H9 (cell line): ENCODE measurements around the gene NEK6. TPM values are rescaled to one million over a fixed set of nuclear protein-coding genes. Genes with fewer than 3 reads are reported as not detected.
A peak's percentile ranks its signal among the peaks of the same experiment; 100 is the strongest.

Experiments used
- DNase-seq: peaks from one replicate; pipeline ENCODE4 v3.0.0-alpha.2; 2017
- H2AFZ ChIP-seq: one replicate; pipeline ENCODE4 v1.6.1; 2013; ENCODE audit warnings: mild to moderate bottlenecking, low read length, control low read depth, moderate library complexity
- H2AK5ac ChIP-seq: 2 replicates; pipeline ENCODE4 v1.6.1; 2013; ENCODE audit warnings: low read length, control low read depth, mixed read lengths; ENCODE audit not compliant: insufficient read length
- H2BK120ac ChIP-seq: one replicate; pipeline ENCODE4 v1.6.1; 2013; ENCODE audit warnings: low read depth, mild to moderate bottlenecking, low read length, control low read depth, inconsistent platforms; ENCODE audit not compliant: poor library complexity, severe bottlenecking
- H2BK12ac ChIP-seq: 2 replicates; pipeline ENCODE4 v1.6.1; 2013; ENCODE audit warnings: low read length, control low read depth, mixed read lengths, low read depth; ENCODE audit not compliant: insufficient read length
- H2BK15ac ChIP-seq: 2 replicates; pipeline ENCODE4 v1.6.1; 2013; ENCODE audit warnings: low read depth, low read length, control low read depth
- H2BK20ac ChIP-seq: one replicate; pipeline ENCODE4 v1.6.1; 2013; ENCODE audit warnings: low read depth, mild to moderate bottlenecking, low read length, control low read depth, inconsistent platforms; ENCODE audit not compliant: poor library complexity, severe bottlenecking
- H2BK5ac ChIP-seq: 2 replicates; pipeline ENCODE4 v1.6.1; 2013; ENCODE audit warnings: low read length, control low read depth, mixed read lengths; ENCODE audit not compliant: insufficient read length
- H3K14ac ChIP-seq: 2 replicates; pipeline ENCODE4 v1.6.1; 2013; ENCODE audit warnings: low read length, control low read depth; ENCODE audit not compliant: insufficient read depth
- H3K18ac ChIP-seq: 2 replicates; pipeline ENCODE4 v1.6.1; 2013; ENCODE audit warnings: low read depth, mild to moderate bottlenecking, mixed read lengths, low read length, control low read depth; ENCODE audit not compliant: insufficient read length
- H3K23ac ChIP-seq: 2 replicates; pipeline ENCODE4 v1.6.1; 2013; ENCODE audit warnings: low read length, control low read depth, mixed read lengths, low read depth; ENCODE audit not compliant: insufficient read length
- H3K23me2 ChIP-seq: 2 replicates; pipeline ENCODE4 v1.6.1; 2013; ENCODE audit warnings: low read depth, mild to moderate bottlenecking, mixed read lengths, low read length, control low read depth; ENCODE audit not compliant: insufficient read length, poor library complexity, severe bottlenecking
- H3K27ac ChIP-seq: 2 replicates; pipeline ENCODE4 v1.5.1; 2013; ENCODE audit warnings: low read length, control low read depth, mixed read lengths, low read depth; ENCODE audit not compliant: insufficient read length
- H3K27me3 ChIP-seq: 2 replicates; pipeline ENCODE4 v1.6.1; 2013; ENCODE audit warnings: low read length, control low read depth, inconsistent platforms; ENCODE audit not compliant: insufficient read depth
- H3K4ac ChIP-seq: 2 replicates; pipeline ENCODE4 v1.6.1; 2013; ENCODE audit warnings: low read depth, mild to moderate bottlenecking, control low read depth, inconsistent platforms, low read length, moderate library complexity
- H3K4me1 ChIP-seq: 2 replicates; pipeline ENCODE4 v1.6.1; 2013; ENCODE audit warnings: low read length, control low read depth, inconsistent platforms; ENCODE audit not compliant: insufficient read depth
- H3K4me2 ChIP-seq: 2 replicates; pipeline ENCODE4 v1.6.1; 2013; ENCODE audit warnings: low read length, control low read depth, mixed read lengths; ENCODE audit not compliant: insufficient read length, insufficient read depth
- H3K56ac ChIP-seq: 2 replicates; pipeline ENCODE4 v1.6.1; 2013; ENCODE audit warnings: low read depth, mild to moderate bottlenecking, mixed read lengths, low read length, control low read depth; ENCODE audit not compliant: insufficient read length
- H3K79me1 ChIP-seq: 2 replicates; pipeline ENCODE4 v1.6.1; 2013; ENCODE audit warnings: low read depth, mild to moderate bottlenecking, moderate library complexity, low read length, control low read depth, inconsistent platforms; ENCODE audit not compliant: insufficient read depth, poor library complexity, severe bottlenecking
- H3K79me2 ChIP-seq: 2 replicates; pipeline ENCODE4 v1.6.1; 2013; ENCODE audit warnings: low read length, control low read depth, inconsistent platforms; ENCODE audit not compliant: insufficient read depth
- H3K9ac ChIP-seq: 2 replicates; pipeline ENCODE4 v1.6.1; 2013; ENCODE audit warnings: low read length, control low read depth, mixed read lengths; ENCODE audit not compliant: insufficient read length; ENCODE audit errors: extremely low read depth
- H3K9me3 ChIP-seq: one replicate; pipeline ENCODE4 v1.6.1; 2013; ENCODE audit warnings: low read depth, low read length, inconsistent platforms; ENCODE audit not compliant: control insufficient read depth
- H3T11ph ChIP-seq: one replicate; pipeline ENCODE4 v1.6.1; 2013; ENCODE audit warnings: mild to moderate bottlenecking, low read length, control low read depth, inconsistent platforms
- H4K20me1 ChIP-seq: one replicate; pipeline ENCODE4 v1.6.1; 2013; ENCODE audit not compliant: control insufficient read depth, insufficient read length, insufficient read depth
- H4K5ac ChIP-seq: 2 replicates; pipeline ENCODE4 v1.6.1; 2013; ENCODE audit warnings: low read depth, mild to moderate bottlenecking, mixed read lengths, low read length, control low read depth; ENCODE audit not compliant: insufficient read length
- H4K8ac ChIP-seq: replicated peaks from 2 replicates; pipeline ENCODE4 v1.6.1; 2013; ENCODE audit warnings: low read length, control low read depth, mixed read lengths, low read depth; ENCODE audit not compliant: insufficient read length
- H4K91ac ChIP-seq: 2 replicates; pipeline ENCODE4 v1.6.1; 2013; ENCODE audit warnings: low read depth, mild to moderate bottlenecking, moderate library complexity, mixed read lengths, low read length, control low read depth; ENCODE audit not compliant: insufficient read length
- H3K27ac Mint-ChIP-seq, 3 experiments: 2 replicates in 2 of 3; 3 replicates in 1 of 3; pipeline ENCODE4 v1.8.0; 2020 to 2021; ENCODE audit warnings: mixed read lengths in 3 of 3, mild to moderate bottlenecking in 1 of 3, moderate library complexity in 1 of 3
- H3K27me3 Mint-ChIP-seq: 2 replicates; pipeline ENCODE4 v1.8.0; 2021; ENCODE audit warnings: low read depth, mild to moderate bottlenecking, moderate library complexity, mixed read lengths
- H3K36me3 Mint-ChIP-seq, 3 experiments: 2 replicates in 2 of 3; 3 replicates in 1 of 3; pipeline ENCODE4 v1.8.0; 2020 to 2021; ENCODE audit warnings: low read depth in 3 of 3, mixed read lengths in 3 of 3; ENCODE audit not compliant: insufficient read depth in 1 of 3
- H3K4me1 Mint-ChIP-seq, 2 experiments: 2 replicates each; pipeline ENCODE4 v1.8.0; 2020; ENCODE audit warnings: mixed read lengths in 2 of 2
- H3K4me3 Mint-ChIP-seq, 2 experiments: 2 replicates in 1 of 2; 3 replicates in 1 of 2; pipeline ENCODE4 v1.8.0; 2020 to 2021; ENCODE audit warnings: mild to moderate bottlenecking in 2 of 2, mixed read lengths in 2 of 2, moderate library complexity in 1 of 2
- H3K9me3 Mint-ChIP-seq, 2 experiments: 2 replicates in 1 of 2; 3 replicates in 1 of 2; pipeline ENCODE4 v1.8.0; 2020; ENCODE audit warnings: mild to moderate bottlenecking in 2 of 2, mixed read lengths in 2 of 2, moderate library complexity in 1 of 2
- CTCF ChIP-seq: fragments of 200-600 bp; sonication (generic); conservative IDR thresholded peaks from 3 replicates; pipeline ENCODE4 v1.8.0; 2021; ENCODE audit warnings: antibody characterized with exemption, mild to moderate bottlenecking
- WGBS: extraction: QIAGEN DNeasy Blood & Tissue Kit; methylation state at CpG from one replicate; pipeline ENCODE4 v1.1.7; 2013; ENCODE audit warnings: missing lambda C conversion rate, low lambda C conversion rate, mixed read lengths; ENCODE audit not compliant: insufficient read length; ENCODE audit errors: extremely low coverage; 5-methylcytosine and 5-hydroxymethylcytosine counted together
- total RNA-seq: library from RNA; stranded (reverse); gene quantifications from 2 replicates; pipeline ENCODE4 v1.2.1, GENCODE V29; 2021

The NEK6 gene
- total RNA-seq, 1 experiment from 2014 or later = 14.3 TPM

GRCh38 chr9:124266826-124267201 is 9.1 kb downstream of the NEK6 start:
- Mint-ChIP-seq H3K27me3 (no peaks in the 10 kb centered on the region; the same call in none of the 2 replicates), H3K4me3 (no peak overlapping the region), H3K9me3 (no peaks in the 10 kb centered on the region), H3K4me1 (peaks cover 28 to 42% of the 10 kb centered on the region in 2 experiments), H3K27ac (peak overlapping the region in 1 of 3 experiments; percentile 9; a peak in 1 of 7 replicates), H3K36me3 (no peaks in the 10 kb centered on the region)
- H3K4me2 ChIP-seq = no peak overlapping the region
- no peaks in the 10 kb centered on the region for H4K20me1 ChIP-seq
- no peak for DNase-seq
- H2BK20ac ChIP-seq = no peak overlapping the region
- H3T11ph ChIP-seq = no peak overlapping the region
- no peak overlapping the region for H3K56ac ChIP-seq
- H3K23me2 ChIP-seq = peaks cover 3% of the 10 kb centered on the region
- H3K4me1 ChIP-seq = peaks cover 11% of the 10 kb centered on the region
- no peak overlapping the region for H3K9ac ChIP-seq
- no peak overlapping the region for H3K14ac ChIP-seq
- no peak for TF ChIP-seq CTCF
- H2BK5ac ChIP-seq = no peak overlapping the region
- H2AFZ ChIP-seq = no peak overlapping the region
- WGBS = no CpG with 5 or more reads among the region's 2 CpGs
- no peak overlapping the region for H3K23ac ChIP-seq
- no peak overlapping the region for H3K4ac ChIP-seq
- H3K27me3 ChIP-seq = no peaks in the 10 kb centered on the region
- no peak overlapping the region for H2BK15ac ChIP-seq
- H3K18ac ChIP-seq = no peak overlapping the region
- no peak overlapping the region for H3K27ac ChIP-seq
- H2BK120ac ChIP-seq = no peak overlapping the region
- no peak overlapping the region for H2AK5ac ChIP-seq
- no peak overlapping the region for H4K5ac ChIP-seq
- no peak overlapping the region for H4K91ac ChIP-seq
- H3K79me1 ChIP-seq = no peaks in the 10 kb centered on the region
- no peaks in the 10 kb centered on the region for H3K9me3 ChIP-seq
- no peak overlapping the region for H2BK12ac ChIP-seq
- no peaks in the 10 kb centered on the region; the same call in 1 of the 2 replicates for H3K79me2 ChIP-seq
- no peak overlapping the region for H4K8ac ChIP-seq
